OCI-M1 (cell line): ENCODE results near the gene RGL3.
A peak's percentile ranks its signal among the peaks of the same experiment; 100 is the strongest.
"Not testable (repeated sequence)": the region's sequence is repeated elsewhere in the genome, so short reads cannot be mapped to it uniquely, and the experiment has no call there.

Experiments
- DNase-seq: peaks from one replicate; lab custom pipeline; 2025; lab: John Stamatoyannopoulos, UW

Gene RGL3, protein sequence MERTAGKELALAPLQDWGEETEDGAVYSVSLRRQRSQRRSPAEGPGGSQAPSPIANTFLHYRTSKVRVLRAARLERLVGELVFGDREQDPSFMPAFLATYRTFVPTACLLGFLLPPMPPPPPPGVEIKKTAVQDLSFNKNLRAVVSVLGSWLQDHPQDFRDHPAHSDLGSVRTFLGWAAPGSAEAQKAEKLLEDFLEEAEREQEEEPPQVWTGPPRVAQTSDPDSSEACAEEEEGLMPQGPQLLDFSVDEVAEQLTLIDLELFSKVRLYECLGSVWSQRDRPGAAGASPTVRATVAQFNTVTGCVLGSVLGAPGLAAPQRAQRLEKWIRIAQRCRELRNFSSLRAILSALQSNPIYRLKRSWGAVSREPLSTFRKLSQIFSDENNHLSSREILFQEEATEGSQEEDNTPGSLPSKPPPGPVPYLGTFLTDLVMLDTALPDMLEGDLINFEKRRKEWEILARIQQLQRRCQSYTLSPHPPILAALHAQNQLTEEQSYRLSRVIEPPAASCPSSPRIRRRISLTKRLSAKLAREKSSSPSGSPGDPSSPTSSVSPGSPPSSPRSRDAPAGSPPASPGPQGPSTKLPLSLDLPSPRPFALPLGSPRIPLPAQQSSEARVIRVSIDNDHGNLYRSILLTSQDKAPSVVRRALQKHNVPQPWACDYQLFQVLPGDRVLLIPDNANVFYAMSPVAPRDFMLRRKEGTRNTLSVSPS

DNA sequence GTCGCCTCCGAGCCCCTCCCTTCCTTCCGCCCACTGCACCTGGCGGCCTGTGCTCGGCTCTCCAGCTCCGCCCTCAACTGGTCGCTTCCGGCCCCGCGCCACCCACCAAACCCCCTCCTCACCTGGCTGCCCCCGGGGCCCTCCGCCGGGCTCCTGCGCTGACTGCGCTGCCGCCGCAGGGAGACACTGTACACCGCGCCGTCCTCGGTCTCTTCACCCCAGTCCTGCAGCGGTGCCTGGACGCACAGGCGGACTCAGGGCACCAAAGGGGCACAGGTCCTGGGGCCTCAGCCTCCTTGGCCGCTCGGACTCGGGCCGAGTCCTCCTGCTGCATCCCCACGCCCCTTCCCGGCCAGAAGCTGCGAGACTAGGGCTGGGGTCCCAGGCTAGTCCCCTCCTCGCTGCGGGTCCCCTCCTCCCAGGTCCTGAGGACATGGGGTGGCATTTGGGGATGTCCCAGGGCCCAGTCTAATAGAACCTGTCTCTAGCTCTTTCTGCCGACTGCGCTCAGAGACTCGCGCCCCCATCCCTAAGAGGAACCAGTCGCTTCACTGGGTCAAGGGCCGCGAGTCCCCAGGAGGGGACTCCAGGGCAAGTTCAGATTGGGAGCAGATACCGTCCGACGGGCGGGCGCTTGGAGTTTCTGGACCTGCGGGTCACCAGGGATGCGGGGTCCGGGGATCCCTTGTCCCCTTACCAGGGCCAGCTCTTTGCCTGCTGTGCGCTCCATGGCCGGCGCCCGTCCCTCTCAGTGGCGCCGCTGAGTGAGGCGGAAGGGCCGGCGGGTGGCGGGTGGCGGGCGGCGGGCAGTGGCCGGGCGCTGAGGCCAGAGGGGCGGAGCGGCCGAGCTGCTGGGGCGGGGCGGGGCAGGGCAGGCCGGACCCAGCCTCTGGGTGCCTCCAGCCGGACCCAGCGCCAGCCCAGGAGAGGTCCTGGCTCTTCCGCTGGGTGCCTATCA, at the start of gene RGL3:
Gene RGL3, minus strand, starts transcription at position 766 of the 958 bp plus-strand sequence. Its CDS starts 36 bp downstream, at position 730.
- no peak for DNase-seq

DNA sequence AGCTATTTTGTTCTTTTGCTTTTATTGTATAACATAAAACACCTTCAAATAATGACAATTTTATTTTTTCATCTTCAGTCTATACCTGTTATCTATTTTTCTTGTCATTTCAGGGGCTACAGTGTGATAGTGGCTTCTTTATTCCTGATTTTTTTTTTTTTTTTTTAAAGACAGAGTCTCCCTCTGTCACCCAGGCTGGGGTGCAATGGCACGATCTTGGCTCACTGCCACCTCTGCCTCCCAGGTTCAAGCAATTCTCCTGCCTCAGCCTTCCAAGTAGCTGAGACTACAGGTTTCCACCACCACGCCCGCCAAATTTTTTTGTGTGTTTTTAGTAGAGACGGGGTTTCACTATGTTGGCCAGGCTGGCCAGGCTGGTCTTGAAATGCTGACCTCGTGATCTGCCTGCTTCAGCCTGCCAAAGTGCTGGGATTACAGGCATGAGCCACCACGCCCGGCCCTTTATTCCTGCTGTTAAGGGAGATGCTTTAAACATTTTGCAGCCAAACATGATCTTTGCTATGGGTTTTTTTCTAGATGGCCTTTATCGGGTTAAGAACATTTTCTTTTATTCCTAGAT, 49.2 kb upstream of the RGL3 start:
- DNase-seq: not testable (repeated sequence)

DNA sequence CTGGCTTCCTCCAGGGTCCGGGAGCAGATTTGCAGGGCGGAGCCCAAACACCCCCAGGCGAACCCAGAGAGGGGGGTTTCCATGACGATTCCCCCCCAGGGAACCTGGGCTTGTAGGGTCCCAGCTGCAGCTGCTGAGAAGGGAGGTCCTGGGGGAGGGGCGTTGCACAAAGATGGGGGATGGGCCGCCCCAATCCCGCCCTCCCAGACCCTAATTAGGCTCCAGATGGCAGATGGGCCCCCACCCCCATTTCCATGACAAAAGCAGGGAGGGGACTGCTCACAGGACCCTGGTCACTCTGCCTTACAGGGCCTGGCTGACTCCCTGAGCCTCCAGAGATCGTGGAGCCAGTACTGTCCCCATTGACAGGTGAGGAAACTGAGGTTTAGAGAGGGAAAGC, 46.5 kb upstream of the RGL3 start:
- no peak for DNase-seq

- no peak for DNase-seq
Observed at GRCh38 chr19:11464333-11465265, 45.5 kb upstream of the RGL3 start.

DNA sequence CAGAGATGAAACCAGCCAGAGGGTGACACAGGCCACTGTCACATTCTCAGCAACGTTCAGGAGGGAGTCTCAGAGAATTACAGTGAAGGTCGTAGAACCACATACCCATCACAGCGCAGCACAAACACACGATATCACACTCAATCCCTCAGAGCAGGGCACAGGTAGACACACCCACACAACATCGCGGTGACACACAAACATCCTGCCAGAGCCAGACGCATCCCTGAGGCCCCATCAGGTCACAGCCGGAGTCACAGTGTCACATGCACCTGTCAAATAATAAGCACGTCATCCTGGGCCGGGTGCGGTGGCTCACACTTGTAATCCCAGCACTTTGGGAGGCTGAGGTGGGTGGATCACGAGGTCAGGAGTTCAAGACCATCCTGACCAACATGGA, 44.3 kb upstream of the RGL3 start:
- no peak for DNase-seq

GRCh38 chr19:11461453-11461852, 42.3 kb upstream of the RGL3 start:
- no peak for DNase-seq

GRCh38 chr19:11460207-11460606, 41.1 kb upstream of the RGL3 start:
- peak; percentile 43 for DNase-seq

DNA sequence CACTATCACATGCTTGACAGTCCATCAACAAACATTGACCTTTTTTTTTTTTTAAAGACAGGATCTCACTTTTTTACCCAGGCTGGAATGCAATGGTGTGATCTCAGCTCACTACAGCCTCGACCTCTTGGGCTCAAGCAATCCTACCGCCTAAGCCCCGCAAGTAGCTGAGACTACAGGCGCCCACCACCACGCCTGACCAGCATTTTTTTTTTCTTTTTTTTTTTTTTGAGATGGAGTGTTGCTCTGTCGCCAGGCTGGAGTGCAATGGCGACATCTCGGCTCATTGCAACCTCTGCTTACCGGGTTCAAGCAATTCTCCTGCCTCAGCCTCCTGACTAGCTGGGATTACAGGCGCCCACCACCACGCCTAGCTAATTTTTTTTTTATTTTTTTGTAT, 39.8 kb upstream of the RGL3 start:
- not testable (repeated sequence) for DNase-seq

GRCh38 chr19:11458236-11458900, 39.3 kb upstream of the RGL3 start:
- no peak for DNase-seq

DNA sequence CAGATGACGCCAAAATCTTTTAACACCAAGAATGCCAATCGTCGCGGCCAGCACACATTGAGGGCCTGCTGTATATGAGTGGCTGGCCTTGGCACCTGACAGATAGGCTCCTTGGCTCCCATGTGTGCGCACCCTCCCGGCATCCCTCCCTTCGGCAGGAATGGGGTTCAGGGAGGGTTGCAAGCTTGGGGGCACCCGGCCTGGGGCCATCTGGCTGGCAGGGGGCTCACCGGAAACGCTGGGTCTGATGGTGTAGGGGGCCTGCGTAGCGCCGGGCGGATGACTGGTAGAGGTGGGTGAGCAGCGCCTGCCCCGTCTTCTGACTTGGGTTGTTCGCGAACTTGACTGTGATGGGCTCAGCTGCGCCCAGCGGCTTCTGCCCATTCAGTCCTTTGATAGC, 38.7 kb upstream of the RGL3 start:
- DNase-seq: no peak

DNA sequence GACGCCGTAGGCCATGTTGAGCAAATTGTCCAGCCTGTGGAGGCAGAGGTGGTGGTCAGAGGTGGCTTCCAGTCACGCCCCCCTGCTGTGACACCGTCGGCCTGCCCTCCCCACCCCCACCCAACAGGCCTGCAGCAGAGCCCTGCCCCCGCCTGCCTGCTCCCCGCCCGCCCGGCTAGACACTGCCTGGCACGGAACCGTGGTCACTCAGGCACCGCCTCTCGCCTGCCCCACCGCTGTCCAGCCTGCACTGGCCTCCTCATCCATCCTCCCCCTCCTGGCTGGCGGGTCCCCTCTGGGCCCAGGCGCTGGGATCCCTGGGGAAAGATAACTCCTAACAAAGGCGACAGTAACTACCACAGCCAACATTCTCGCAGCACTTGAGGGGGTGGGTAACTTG, 38.0 kb upstream of the RGL3 start:
- peak; percentile 51 for DNase-seq

DNA sequence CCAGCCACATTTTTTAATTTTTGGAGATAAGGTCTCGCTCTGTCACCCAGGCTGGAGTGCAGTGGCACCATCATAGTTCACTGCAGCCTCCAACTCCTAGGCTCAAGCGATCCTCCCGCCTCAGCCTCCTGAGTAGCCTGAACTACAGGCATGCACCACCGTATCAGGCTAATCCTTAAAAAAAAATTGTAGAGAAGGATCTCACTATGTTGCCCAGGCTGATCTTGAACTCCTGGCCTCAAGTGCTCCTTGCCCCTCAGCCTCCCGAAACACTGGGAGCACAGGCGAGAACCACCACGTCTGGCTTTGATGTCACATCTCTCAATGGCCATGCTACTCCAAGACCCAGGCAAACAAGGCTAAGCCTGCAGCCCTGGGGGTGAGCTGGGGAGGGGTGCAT, 37.5 kb upstream of the RGL3 start:
- no peak for DNase-seq

DNA sequence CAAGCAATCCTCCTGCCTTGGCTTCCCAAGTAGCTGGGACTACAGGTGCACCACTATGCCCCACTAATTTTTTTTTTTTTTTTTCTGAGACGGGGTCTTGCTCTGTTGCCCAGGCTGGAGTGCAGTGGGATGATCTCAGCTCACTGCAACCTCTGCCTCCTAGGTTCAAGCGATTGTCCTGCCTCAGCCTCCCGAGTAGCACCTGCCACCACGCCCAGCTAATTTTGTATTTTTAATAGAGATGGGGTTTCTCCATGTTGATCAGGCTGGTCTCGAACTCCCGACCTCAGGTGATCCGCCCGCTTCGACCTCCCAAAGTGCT, 36.1 kb upstream of the RGL3 start:
- not testable (repeated sequence) for DNase-seq

GRCh38 chr19:11453468-11454341, 34.6 kb upstream of the RGL3 start:
- peak; percentile 53 for DNase-seq

GRCh38 chr19:11452620-11453310, 33.7 kb upstream of the RGL3 start:
- no peak for DNase-seq

DNA sequence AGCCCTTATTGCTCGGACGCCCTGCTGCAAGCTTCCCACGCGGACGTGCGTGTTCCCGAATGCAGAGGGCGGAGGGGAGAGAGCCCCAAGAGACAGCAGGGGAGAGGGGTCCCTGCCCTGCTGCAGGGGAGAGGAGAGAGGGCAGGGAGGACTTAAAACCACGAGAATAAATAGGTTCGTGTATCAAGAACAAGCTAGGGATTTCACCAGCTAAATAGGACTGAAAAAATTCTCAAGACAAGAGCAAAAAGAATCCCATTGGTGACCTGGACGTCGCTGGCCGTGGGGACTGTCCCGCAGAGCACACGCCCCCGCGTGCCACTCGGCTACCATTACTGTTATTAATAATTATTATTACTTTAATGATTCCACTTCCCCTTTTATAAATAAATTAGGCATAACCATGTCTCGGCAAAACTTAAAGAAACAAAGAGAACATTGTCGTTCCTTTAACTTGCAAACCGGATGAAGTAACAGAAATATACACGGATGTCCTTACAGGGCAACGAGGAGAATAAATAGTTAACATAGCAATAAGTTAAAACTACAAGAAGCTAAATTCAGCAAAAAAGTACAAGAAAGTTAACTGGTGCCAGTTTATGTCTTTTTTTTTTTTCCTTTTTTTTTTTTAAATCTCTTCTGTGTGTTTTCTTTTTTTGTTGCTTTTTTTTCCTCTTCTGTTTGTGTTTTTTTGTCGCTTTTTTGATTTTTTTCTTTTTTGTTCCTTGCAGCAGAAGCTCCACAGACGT, 32.9 kb upstream of the RGL3 start:
- peak; percentile 58 for DNase-seq

DNA sequence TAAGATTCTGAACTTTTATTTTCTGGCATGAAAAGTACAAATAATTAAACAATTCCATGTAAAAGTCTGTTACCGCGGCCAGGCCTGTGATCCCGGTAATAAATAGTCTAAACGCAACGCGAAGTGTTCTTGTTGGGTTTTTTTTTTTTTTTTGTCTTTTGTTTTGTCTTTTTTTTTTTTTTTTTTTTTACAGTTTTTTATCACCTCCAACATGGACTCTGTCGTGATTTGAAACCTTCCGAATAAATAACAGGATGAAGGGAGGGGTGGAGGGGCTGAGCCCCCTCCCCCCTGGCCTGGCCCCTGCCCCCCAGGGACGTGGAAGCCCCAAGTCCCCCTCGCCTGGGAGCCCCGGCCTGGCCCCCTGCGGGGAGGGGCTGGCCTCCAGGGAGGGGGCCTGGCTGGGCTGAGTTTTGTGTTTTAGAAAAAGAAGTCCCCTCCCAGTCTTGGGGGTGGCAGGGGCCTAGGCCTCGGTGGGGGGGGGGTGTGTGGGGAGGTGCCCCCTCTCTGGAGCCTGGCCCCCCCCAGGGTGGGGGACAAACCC, 32.3 kb upstream of the RGL3 start:
- DNase-seq: no peak
